OCI-LY1 (cell line): ENCODE data around the gene GFOD1.

Experiments used
- EZH2 ChIP-seq: fragments of 200-600 bp; sonication (generic), shearing (Covaris generic); IDR thresholded peaks from 2 replicates; pipeline ENCODE4 v1.8.0; 2017; ENCODE audit warnings: borderline replicate concordance, mixed run types, mild to moderate bottlenecking, antibody characterized with exemption, low read length, moderate library complexity, mixed read lengths
- TF ChIP-seq, protein P1 (sequence below): fragments of 200-600 bp; sonication (generic), shearing (Covaris generic); IDR thresholded peaks from 2 replicates; pipeline ENCODE4 v1.5.1; 2017; ENCODE audit warnings: mild to moderate bottlenecking, antibody characterized with exemption, low read length, moderate library complexity, mixed read lengths

DNA sequence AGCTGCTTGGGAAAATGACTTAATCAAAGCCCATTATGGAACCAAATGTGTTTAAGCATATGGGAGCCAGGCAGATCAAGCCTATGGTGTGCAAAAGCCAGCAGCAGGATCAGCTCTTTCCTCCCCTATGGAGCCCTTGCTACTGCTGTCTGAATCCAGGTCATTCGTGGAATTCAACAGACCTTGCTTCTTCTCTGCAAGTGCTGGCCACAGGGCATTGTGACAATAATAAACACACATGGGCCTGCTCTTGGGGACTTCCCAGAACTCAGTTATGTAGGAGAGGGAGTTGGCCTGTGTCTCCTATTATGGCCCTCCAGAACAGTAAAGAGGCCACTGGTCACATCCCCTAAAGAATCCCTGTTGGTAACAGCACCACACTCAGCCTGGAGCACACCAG is 18.6 kb downstream of the GFOD1 start:
- TF ChIP-seq, protein P1, sequence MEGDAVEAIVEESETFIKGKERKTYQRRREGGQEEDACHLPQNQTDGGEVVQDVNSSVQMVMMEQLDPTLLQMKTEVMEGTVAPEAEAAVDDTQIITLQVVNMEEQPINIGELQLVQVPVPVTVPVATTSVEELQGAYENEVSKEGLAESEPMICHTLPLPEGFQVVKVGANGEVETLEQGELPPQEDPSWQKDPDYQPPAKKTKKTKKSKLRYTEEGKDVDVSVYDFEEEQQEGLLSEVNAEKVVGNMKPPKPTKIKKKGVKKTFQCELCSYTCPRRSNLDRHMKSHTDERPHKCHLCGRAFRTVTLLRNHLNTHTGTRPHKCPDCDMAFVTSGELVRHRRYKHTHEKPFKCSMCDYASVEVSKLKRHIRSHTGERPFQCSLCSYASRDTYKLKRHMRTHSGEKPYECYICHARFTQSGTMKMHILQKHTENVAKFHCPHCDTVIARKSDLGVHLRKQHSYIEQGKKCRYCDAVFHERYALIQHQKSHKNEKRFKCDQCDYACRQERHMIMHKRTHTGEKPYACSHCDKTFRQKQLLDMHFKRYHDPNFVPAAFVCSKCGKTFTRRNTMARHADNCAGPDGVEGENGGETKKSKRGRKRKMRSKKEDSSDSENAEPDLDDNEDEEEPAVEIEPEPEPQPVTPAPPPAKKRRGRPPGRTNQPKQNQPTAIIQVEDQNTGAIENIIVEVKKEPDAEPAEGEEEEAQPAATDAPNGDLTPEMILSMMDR: no peak
- no peak for TF ChIP-seq EZH2
